CD14-positive monocyte (primary cell): ENCODE measurements around the gene CDH5. TPM values are rescaled to one million over a fixed set of nuclear protein-coding genes. Genes with fewer than 3 reads are reported as not detected.
A peak's percentile ranks its signal among the peaks of the same experiment; 100 is the strongest.

ENCODE experiments used
- DNase-seq, 3 donors: peaks; one replicate each; pipeline ENCODE4 v3.0.0-alpha.2; 2011 to 2022
- H2AFZ ChIP-seq: 2 replicates; pipeline ENCODE4 v1.6.0; 2012; ENCODE audit warnings: mild to moderate bottlenecking, low read depth, low read length, inconsistent platforms; ENCODE audit not compliant: insufficient read depth, poor library complexity, severe bottlenecking
- H3K27ac ChIP-seq, 2 donors: 1 replicate in 1 of 2; 2 replicates in 1 of 2; pipeline ENCODE4 v1.5.1; 2012 to 2013; ENCODE audit warnings: low read length in 2 of 2, control low read depth in 1 of 2, inconsistent platforms in 1 of 2, low read depth in 1 of 2, mild to moderate bottlenecking in 1 of 2
- H3K27me3 ChIP-seq, 2 donors: one replicate each; pipeline versions ENCODE4 v1.6.0 to v1.6.1; 2011 to 2013; ENCODE audit warnings: low read length in 2 of 2; ENCODE audit not compliant: control insufficient read depth in 2 of 2, insufficient read depth in 2 of 2
- H3K36me3 ChIP-seq, 2 donors: replicated peaks in 1 of 2; 1 replicate in 1 of 2; 2 replicates in 1 of 2; pipeline versions ENCODE4 v1.5.1 to v1.6.1; 2012 to 2013; ENCODE audit warnings: low read length in 2 of 2, control low read depth in 1 of 2, inconsistent platforms in 1 of 2, mild to moderate bottlenecking in 1 of 2; ENCODE audit not compliant: insufficient read depth in 2 of 2, control insufficient read depth in 1 of 2
- H3K4me1 ChIP-seq, 2 donors: 1 replicate in 1 of 2; 2 replicates in 1 of 2; pipeline versions ENCODE4 v1.5.1 to v1.6.1; 2012 to 2013; ENCODE audit warnings: low read length in 2 of 2, control low read depth in 1 of 2, inconsistent platforms in 1 of 2, mild to moderate bottlenecking in 1 of 2, moderate library complexity in 1 of 2; ENCODE audit not compliant: insufficient read depth in 2 of 2, control insufficient read depth in 1 of 2
- H3K4me2 ChIP-seq: replicated peaks from 2 replicates; pipeline ENCODE3; 2012; ENCODE audit warnings: low read length, moderate library complexity, mild to moderate bottlenecking; ENCODE audit not compliant: poor library complexity, severe bottlenecking; ENCODE audit errors: extremely low read depth
- H3K4me3 ChIP-seq, 3 experiments: fragments of 200-600 bp in 1 of 3; sonication (generic) in 1 of 3; replicated peaks in 1 of 3; 1 replicate in 2 of 3; 2 replicates in 1 of 3; pipeline ENCODE4 v1.5.1; 2011 to 2013; ENCODE audit warnings: low read length in 3 of 3, mild to moderate bottlenecking in 3 of 3, control low read depth in 2 of 3, low read depth in 2 of 3, inconsistent platforms in 1 of 3, moderate library complexity in 1 of 3
- H3K79me2 ChIP-seq: 2 replicates; pipeline ENCODE4 v1.6.0; 2012; ENCODE audit warnings: mild to moderate bottlenecking, control low read depth, inconsistent platforms, low read length, moderate library complexity; ENCODE audit not compliant: insufficient read depth
- H3K9ac ChIP-seq: 2 replicates; pipeline ENCODE4 v1.6.0; 2017; ENCODE audit warnings: low read length, mild to moderate bottlenecking; ENCODE audit not compliant: insufficient read depth, poor library complexity, severe bottlenecking
- H3K9me3 ChIP-seq, 2 donors: replicated peaks in 1 of 2; 1 replicate in 1 of 2; 2 replicates in 1 of 2; pipeline versions ENCODE4 v1.5.1 to v1.6.1; 2012 to 2013; ENCODE audit warnings: low read length in 2 of 2, control low read depth in 1 of 2; ENCODE audit not compliant: control insufficient read depth in 1 of 2, insufficient read depth in 1 of 2
- H4K20me1 ChIP-seq: 2 replicates; pipeline ENCODE4 v1.6.0; 2012; ENCODE audit warnings: mild to moderate bottlenecking, low read length, control low read depth, moderate library complexity; ENCODE audit not compliant: insufficient read depth
- H3K27ac Mint-ChIP-seq, 7 donors: one replicate each; pipeline ENCODE4 v1.8.0; 2020; ENCODE audit warnings: mild to moderate bottlenecking in 7 of 7, mixed read lengths in 7 of 7, moderate library complexity in 6 of 7, inconsistent platforms in 2 of 7
- H3K27me3 Mint-ChIP-seq, 3 donors: one replicate each; pipeline ENCODE4 v1.8.0; 2021 to 2022; ENCODE audit warnings: low read depth in 3 of 3, mild to moderate bottlenecking in 3 of 3, mixed read lengths in 3 of 3, moderate library complexity in 3 of 3, inconsistent platforms in 1 of 3
- H3K36me3 Mint-ChIP-seq, 2 donors: one replicate each; pipeline ENCODE4 v1.8.0; 2020; ENCODE audit warnings: mixed read lengths in 2 of 2, inconsistent platforms in 1 of 2, mild to moderate bottlenecking in 1 of 2
- H3K4me1 Mint-ChIP-seq: one replicate; pipeline ENCODE4 v1.8.0; 2020; ENCODE audit warnings: mild to moderate bottlenecking, mixed read lengths
- H3K4me3 Mint-ChIP-seq, 2 donors: one replicate each; pipeline ENCODE4 v1.8.0; 2020; ENCODE audit warnings: mild to moderate bottlenecking in 2 of 2, mixed read lengths in 2 of 2, moderate library complexity in 1 of 2
- H3K9me3 Mint-ChIP-seq, 7 donors: one replicate each; pipeline ENCODE4 v1.8.0; 2020 to 2022; ENCODE audit warnings: mixed read lengths in 7 of 7, mild to moderate bottlenecking in 6 of 7, moderate library complexity in 6 of 7, inconsistent platforms in 2 of 7
- WGBS: methylation state at CpG from one replicate; pipeline ENCODE4 v1.1.5; 2013; ENCODE audit warnings: missing lambda C conversion rate; ENCODE audit not compliant: insufficient coverage; 5-methylcytosine and 5-hydroxymethylcytosine counted together
- intact Hi-C, 2 donors: fragments of 100-400 bp; cut with micrococcal nuclease; formaldehyde crosslinking; loops; one replicate each; pipeline versions ENCODE4 v1.15.0 to v1.15.1; 2023
- polyA plus RNA-seq, 3 donors: library from polyadenylated mRNA; depleted of rRNA in 1 of 3; unstranded in 2 of 3; stranded (reverse) in 1 of 3; fragments of 300-500 nt in 2 of 3; fragments of >200 nt in 1 of 3; fragmentation: Illumina TruSeq in 2 of 3; gene quantifications; 1 replicate in 2 of 3; 2 replicates in 1 of 3; pipeline ENCODE4 v1.2.3, GENCODE V29; 2012 to 2021
- TF ChIP-seq, protein P1 (sequence below): fragments of 200-600 bp; IDR thresholded peaks from one replicate; pipeline ENCODE4 v1.8.0; 2022; ENCODE audit warnings: antibody characterized with exemption, mild to moderate bottlenecking

The CDH5 gene
- polyA plus RNA-seq, 3 donors: 0.12 to 0.22 TPM; not detected in 1

DNA sequence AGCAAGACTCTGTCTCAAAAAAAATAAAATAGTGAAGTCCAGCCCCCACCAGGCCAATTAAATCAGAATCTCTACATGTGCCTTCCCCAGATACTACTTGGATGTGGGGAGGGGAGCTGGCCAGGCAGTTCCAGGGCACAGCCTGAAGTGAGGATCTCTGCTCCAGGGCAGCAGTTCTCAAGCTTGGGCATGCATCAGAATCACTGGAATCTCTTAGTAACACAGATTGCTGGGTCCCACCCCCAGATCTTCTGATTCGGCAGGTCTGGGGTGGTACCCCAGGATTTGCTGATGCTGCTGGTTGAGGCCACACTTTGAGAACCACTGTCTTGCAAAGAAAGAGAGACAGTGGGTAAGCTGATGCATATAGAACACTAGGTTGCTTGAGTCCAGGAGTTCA is 8.3 kb upstream of the CDH5 start:
- Histone ChIP-seq H3K27ac (no peak overlapping the region), H3K4me3 (no peak overlapping the region), H3K27me3 (peaks cover 0 to 8% of the 10 kb centered on the region in 2 donors), H3K9me3 (no peaks in the 10 kb centered on the region), H3K4me1 (peaks cover 20 to 24% of the 10 kb centered on the region in 2 donors), H2AFZ (no peak overlapping the region), H3K9ac (no peak overlapping the region), H4K20me1 (no peaks in the 10 kb centered on the region), H3K36me3 (no peaks in the 10 kb centered on the region), H3K4me2 (no peak overlapping the region), H3K79me2 (no peaks in the 10 kb centered on the region)
- intact Hi-C loops: no loop called here
- Mint-ChIP-seq H3K4me1 (peaks cover 47% of the 10 kb centered on the region), H3K36me3 (no peaks in the 10 kb centered on the region), H3K27ac (no peak overlapping the region), H3K27me3 (peaks cover 13 to 29% (median 18%) of the 10 kb centered on the region in 3 donors), H3K4me3 (no peak overlapping the region), H3K9me3 (peaks cover 0 to 4% (median 0%) of the 10 kb centered on the region in 7 donors)
- TF ChIP-seq, protein P1, sequence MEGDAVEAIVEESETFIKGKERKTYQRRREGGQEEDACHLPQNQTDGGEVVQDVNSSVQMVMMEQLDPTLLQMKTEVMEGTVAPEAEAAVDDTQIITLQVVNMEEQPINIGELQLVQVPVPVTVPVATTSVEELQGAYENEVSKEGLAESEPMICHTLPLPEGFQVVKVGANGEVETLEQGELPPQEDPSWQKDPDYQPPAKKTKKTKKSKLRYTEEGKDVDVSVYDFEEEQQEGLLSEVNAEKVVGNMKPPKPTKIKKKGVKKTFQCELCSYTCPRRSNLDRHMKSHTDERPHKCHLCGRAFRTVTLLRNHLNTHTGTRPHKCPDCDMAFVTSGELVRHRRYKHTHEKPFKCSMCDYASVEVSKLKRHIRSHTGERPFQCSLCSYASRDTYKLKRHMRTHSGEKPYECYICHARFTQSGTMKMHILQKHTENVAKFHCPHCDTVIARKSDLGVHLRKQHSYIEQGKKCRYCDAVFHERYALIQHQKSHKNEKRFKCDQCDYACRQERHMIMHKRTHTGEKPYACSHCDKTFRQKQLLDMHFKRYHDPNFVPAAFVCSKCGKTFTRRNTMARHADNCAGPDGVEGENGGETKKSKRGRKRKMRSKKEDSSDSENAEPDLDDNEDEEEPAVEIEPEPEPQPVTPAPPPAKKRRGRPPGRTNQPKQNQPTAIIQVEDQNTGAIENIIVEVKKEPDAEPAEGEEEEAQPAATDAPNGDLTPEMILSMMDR: no peak
- no peak for DNase-seq
- WGBS: 100% methylated on average over 1 of the region's 1 CpG

DNA sequence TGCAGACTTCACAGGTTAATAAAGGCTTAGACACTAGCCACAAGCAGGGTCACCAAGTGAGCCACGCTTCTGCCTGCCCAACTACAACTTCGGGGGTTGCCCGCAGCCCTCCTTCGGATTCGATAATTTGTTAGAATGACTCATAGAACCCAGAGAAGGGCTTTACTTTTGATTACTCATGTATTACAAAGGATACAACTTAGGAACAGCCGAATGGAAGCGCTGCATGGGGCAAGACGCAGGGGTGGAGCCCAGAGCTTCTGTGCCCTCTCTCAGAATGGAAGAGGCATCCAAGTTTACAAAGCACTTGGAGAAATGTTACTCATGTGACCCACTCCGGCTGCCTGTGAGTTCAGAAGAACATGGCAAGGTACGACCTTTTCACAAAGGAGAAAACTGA is 7.5 kb upstream of the CDH5 start:
- Histone ChIP-seq H3K27me3 (peaks cover 0 to 14% of the 10 kb centered on the region in 2 donors), H3K4me1 (peaks cover 20 to 24% of the 10 kb centered on the region in 2 donors)
- peak overlapping the region in 1 of 7 donors; percentile 50 for H3K27ac Mint-ChIP-seq

More for the DNA sequence above, 7.5 kb upstream of the CDH5 start:
- Histone ChIP-seq H3K4me3 (no peak overlapping the region), H2AFZ (no peak overlapping the region), H3K9me3 (no peaks in the 10 kb centered on the region), H3K4me2 (no peak overlapping the region), H4K20me1 (no peaks in the 10 kb centered on the region), H3K9ac (no peak overlapping the region), H3K79me2 (no peaks in the 10 kb centered on the region), H3K36me3 (no peaks in the 10 kb centered on the region), H3K27ac (no peak overlapping the region)
- Mint-ChIP-seq H3K9me3 (peaks cover 0 to 4% (median 0%) of the 10 kb centered on the region in 7 donors), H3K4me3 (no peak overlapping the region), H3K27me3 (peaks cover 12 to 28% (median 15%) of the 10 kb centered on the region in 3 donors), H3K36me3 (no peaks in the 10 kb centered on the region), H3K4me1 (peaks cover 49% of the 10 kb centered on the region)
- TF ChIP-seq, protein P1: no peak
- WGBS: 98% methylated on average over 5 of the region's 10 CpGs
- DNase-seq: no peak
- intact Hi-C loops: no loop called here
